Common myeloid progenitor, CD34-positive (primary cell): Measurements from ENCODE around the gene RMND5A.

Source experiments
- CTCF ChIA-PET: fragments of 350-600 bp; sonication (Branson Sonifier 250); formaldehyde crosslinking; loops from one replicate; lab custom pipeline; 2021; ENCODE audit warnings: antibody characterized with exemption; lab: Charles Lee
- POLR2A ChIA-PET: fragments of 350-600 bp; sonication (Branson Sonifier 250); formaldehyde crosslinking; loops from one replicate; lab custom pipeline; 2021; ENCODE audit warnings: antibody characterized with exemption; lab: Charles Lee
- DNase-seq, 3 donors: peaks; one replicate each; pipeline versions ENCODE4 v3.0.0 to v3.0.0-alpha.2; 2013
- H3K27ac ChIP-seq, 2 experiments: 1 replicate in 1 of 2; 2 replicates in 1 of 2; pipeline ENCODE4 v1.7.0; 2013; ENCODE audit warnings: inconsistent platforms in 2 of 2, low read length in 2 of 2, mild to moderate bottlenecking in 2 of 2, low read depth in 1 of 2, moderate library complexity in 1 of 2; ENCODE audit not compliant: severe bottlenecking in 2 of 2, insufficient read depth in 1 of 2, poor library complexity in 1 of 2
- H3K27me3 ChIP-seq, 5 experiments: replicated peaks in 2 of 5; 1 replicate in 3 of 5; 2 replicates in 2 of 5; pipeline versions ENCODE4 v1.6.1 to v1.7.0; 2013; ENCODE audit warnings: low read length in 4 of 5, mild to moderate bottlenecking in 2 of 5, moderate library complexity in 2 of 5, inconsistent platforms in 1 of 5; ENCODE audit not compliant: insufficient read depth in 5 of 5, control insufficient read depth in 4 of 5
- H3K36me3 ChIP-seq, 4 experiments: 1 replicate in 2 of 4; 2 replicates in 2 of 4; pipeline versions ENCODE4 v1.6.1 to v1.7.0; 2013; ENCODE audit warnings: low read length in 3 of 4, control low read depth in 1 of 4, mild to moderate bottlenecking in 1 of 4; ENCODE audit not compliant: control insufficient read depth in 4 of 4, insufficient read depth in 4 of 4
- H3K4me1 ChIP-seq, 4 experiments: 1 replicate in 3 of 4; 2 replicates in 1 of 4; pipeline versions ENCODE4 v1.6.1 to v1.7.1; 2013; ENCODE audit warnings: low read length in 3 of 4, mild to moderate bottlenecking in 3 of 4, control low read depth in 1 of 4, inconsistent platforms in 1 of 4, moderate library complexity in 1 of 4; ENCODE audit not compliant: control insufficient read depth in 4 of 4, insufficient read depth in 4 of 4; ENCODE audit errors: control extremely low read depth in 1 of 4
- H3K4me3 ChIP-seq, 7 experiments: 1 replicate in 4 of 7; 2 replicates in 3 of 7; pipeline versions ENCODE4 v1.5.1 to v1.7.0; 2013; ENCODE audit warnings: mild to moderate bottlenecking in 7 of 7, low read length in 6 of 7, moderate library complexity in 6 of 7, inconsistent platforms in 2 of 7, low read depth in 2 of 7, control low read depth in 1 of 7; ENCODE audit not compliant: insufficient read depth in 4 of 7, control insufficient read depth in 1 of 7; ENCODE audit errors: extremely low read depth in 1 of 7
- H3K9me3 ChIP-seq, 5 experiments: 1 replicate in 4 of 5; 2 replicates in 1 of 5; pipeline versions ENCODE4 v1.6.1 to v1.7.1; 2013; ENCODE audit warnings: low read length in 4 of 5, mild to moderate bottlenecking in 2 of 5, inconsistent platforms in 1 of 5, low read depth in 1 of 5, moderate library complexity in 1 of 5; ENCODE audit not compliant: control insufficient read depth in 4 of 5, insufficient read depth in 2 of 5; ENCODE audit errors: control extremely low read depth in 1 of 5
- WGBS: methylation state at CpG from one replicate; pipeline ENCODE4 v1.1.5; 2013; ENCODE audit not compliant: insufficient coverage; 5-methylcytosine and 5-hydroxymethylcytosine counted together

The RMND5A gene

DNA sequence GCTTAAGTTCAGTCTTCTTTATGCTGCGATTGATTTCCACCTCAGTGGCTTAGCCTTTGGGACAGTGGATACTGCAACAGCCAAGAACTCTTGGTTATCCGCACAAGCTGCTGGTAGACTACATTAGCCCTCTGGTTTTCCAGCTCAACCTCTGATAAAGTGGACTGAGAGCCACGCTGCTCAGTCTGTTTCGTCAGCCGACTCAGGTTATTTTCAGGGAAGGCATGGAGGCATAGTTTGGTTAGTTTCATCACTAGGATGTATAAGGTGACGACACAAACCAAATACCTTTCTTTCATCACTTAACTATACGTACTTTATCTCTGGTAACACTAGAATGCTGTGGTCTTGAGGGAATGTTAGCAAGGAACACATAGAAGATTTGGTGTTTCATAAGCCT is 56.4 kb downstream of the RMND5A start:
- H3K4me1 ChIP-seq, result no peaks in the 10 kb centered on the region
- no peaks in the 10 kb centered on the region for H3K9me3 ChIP-seq
- peaks cover 6 to 48% (median 27%) of the 10 kb centered on the region in 4 experiments for H3K36me3 ChIP-seq
- CTCF ChIA-PET, result interaction anchor here (1.2 to 1.4 kb wide), 2 partner anchors 10 to 12 kb away, joined by 3 to 5 read pairs; no protein-coding TSS in a partner anchor
- H3K27me3 ChIP-seq, result no peaks in the 10 kb centered on the region
- no peak overlapping the region for H3K27ac ChIP-seq
- POLR2A ChIA-PET, result no interaction called here
- no peak overlapping the region for H3K4me3 ChIP-seq
- no peak for DNase-seq
- WGBS, result 97% methylated on average over 3 of the region's 7 CpGs

DNA sequence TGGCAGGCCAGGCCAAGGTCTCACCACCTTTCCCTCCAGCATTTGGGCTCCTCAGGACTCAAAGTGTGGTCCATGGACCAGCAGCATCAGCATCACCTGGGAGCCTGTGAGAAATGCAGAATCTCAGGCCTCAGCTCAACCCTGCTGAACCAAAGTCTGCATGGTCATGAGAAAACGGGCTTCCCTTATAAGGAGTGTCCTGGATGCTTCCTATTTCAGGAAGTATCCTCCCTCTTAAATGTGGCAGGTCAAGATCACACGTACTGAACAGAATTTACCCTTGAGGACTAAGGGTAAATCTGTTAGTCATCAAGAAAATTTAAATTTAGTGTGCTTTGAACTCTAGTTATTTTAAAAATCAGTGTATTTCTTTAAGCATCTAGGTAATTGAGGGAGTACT is 58.9 kb downstream of the RMND5A start:
- Histone ChIP-seq H3K36me3 (peaks cover under 1 to 25% (median 16%) of the 10 kb centered on the region in 4 experiments), H3K4me3 (no peak overlapping the region), H3K9me3 (no peaks in the 10 kb centered on the region), H3K4me1 (no peaks in the 10 kb centered on the region), H3K27me3 (no peaks in the 10 kb centered on the region), H3K27ac (no peak overlapping the region)
- DNase-seq, result no peak
- 86% methylated on average over 1 of the region's 2 CpGs for WGBS
- ChIA-PET CTCF (no interaction called here), POLR2A (no interaction called here)

DNA sequence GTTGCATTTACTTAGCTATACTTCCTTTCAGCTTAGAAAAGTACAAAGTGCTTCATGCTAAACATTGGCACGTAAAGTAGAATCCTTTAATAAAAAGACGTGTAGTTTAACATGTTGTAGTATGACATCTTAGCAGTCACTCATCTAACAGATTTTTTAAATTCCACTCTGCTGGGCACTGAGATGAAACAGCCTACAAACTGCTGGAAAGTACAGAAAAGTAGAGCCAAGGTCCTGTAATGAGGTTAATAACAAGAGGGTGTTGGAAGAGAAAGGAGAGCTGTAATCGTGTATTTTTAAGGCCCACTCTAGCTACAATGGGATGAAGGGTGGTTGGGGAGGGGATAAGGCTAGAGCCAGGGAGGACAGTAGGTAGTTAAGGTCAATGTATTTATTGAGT is 59.9 kb downstream of the RMND5A start:
- WGBS, result 100% methylated on average over 1 of the region's 3 CpGs
- CTCF ChIA-PET, result interaction anchor here (1.3 to 2.2 kb wide), 3 partner anchors 10 to 27 kb away, joined by 3 to 11 read pairs (median 5); no protein-coding TSS in a partner anchor
- H3K36me3 ChIP-seq, result peaks cover 0 to 15% (median 9%) of the 10 kb centered on the region in 4 experiments
- no peak overlapping the region for H3K27ac ChIP-seq
- POLR2A ChIA-PET, result no interaction called here
- no peak overlapping the region for H3K4me3 ChIP-seq
- H3K4me1 ChIP-seq, result no peaks in the 10 kb centered on the region
- H3K27me3 ChIP-seq, result peaks cover 0 to 3% (median 0%) of the 10 kb centered on the region in 5 experiments
- DNase-seq, result no peak
- no peaks in the 10 kb centered on the region for H3K9me3 ChIP-seq

GRCh38 chr2:86781363-86781762 is 61.3 kb downstream of the RMND5A start:
- POLR2A ChIA-PET, result no interaction called here
- no peak overlapping the region for H3K27ac ChIP-seq
- H3K4me3 ChIP-seq, result no peak overlapping the region
- DNase-seq, result no peak
- H3K27me3 ChIP-seq, result peaks cover 0 to 4% (median 0%) of the 10 kb centered on the region in 5 experiments
- 62% methylated on average over 6 of the region's 9 CpGs for WGBS
- no peaks in the 10 kb centered on the region for H3K9me3 ChIP-seq
- H3K4me1 ChIP-seq, result no peaks in the 10 kb centered on the region
- H3K36me3 ChIP-seq, result peaks cover 0 to 8% (median 1%) of the 10 kb centered on the region in 4 experiments
- CTCF ChIA-PET, result interaction anchor here (0.9 to 2.2 kb wide), 3 partner anchors 14 to 28 kb away, joined by 3 to 11 read pairs (median 6); no protein-coding TSS in a partner anchor

DNA sequence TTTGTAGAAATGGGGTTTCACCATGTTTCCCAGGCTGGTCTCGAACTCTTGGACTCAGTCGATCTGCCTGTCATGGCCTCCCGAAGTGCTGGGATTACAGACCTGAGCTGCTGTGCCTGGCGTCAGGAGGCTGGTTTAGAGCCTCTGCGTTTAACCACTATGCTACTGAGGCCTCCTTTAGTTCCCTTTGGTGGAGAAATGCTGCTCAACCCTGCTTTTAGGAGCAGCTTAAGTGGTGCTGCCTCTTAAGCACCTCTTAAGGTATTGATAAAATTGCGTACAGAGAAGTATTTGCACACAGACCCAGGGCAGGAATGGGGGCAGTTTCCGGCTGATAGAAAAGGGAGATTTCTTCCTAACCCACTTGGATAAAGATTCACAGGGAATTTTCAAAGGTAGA is 62.7 kb downstream of the RMND5A start:
- Histone ChIP-seq H3K27ac (no peak overlapping the region), H3K4me3 (no peak overlapping the region), H3K4me1 (no peaks in the 10 kb centered on the region), H3K27me3 (peaks cover 0 to 7% (median 3%) of the 10 kb centered on the region in 5 experiments), H3K9me3 (no peaks in the 10 kb centered on the region), H3K36me3 (no peaks in the 10 kb centered on the region)
- CTCF ChIA-PET, result interaction anchor here (0.7 to 2.3 kb wide), 3 partner anchors 14 to 25 kb away, joined by 3 to 5 read pairs (median 3); no protein-coding TSS in a partner anchor
- WGBS, result 94% methylated on average over 5 of the region's 7 CpGs
- POLR2A ChIA-PET, result no interaction called here
- DNase-seq, result no peak

DNA sequence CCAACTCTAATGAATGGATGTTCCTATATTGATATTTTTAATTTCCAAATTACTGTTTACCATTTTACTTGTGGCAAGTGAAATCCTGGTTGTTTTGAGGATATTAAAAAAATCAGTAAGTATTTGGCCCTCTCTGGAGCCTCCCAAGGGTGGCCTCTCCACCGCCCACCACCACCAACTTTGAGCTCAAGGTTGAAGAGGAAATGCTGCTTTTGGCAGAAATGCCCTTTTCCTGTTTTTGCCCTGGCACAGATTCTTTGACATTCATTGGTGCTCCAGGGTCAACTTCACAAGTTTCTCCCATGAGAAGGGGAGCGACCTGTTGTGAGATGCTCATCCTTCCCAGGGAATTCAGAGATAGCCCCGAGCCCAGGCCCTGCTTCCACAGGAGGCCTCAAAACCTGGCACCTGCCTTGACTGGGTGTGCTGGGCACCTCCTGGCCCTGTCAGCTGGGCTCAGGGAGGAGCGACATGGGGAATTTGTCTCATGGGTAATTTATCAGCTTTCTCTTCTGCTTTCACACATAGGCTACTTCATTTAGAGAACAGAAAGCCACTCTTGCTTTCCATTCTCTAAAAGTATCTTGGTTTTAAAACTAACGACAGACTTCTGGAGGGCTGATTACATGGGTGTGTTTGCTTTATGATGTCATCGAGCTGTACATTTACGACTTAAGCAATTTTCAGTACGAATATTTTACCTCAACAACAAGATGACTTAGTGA is 63.7 kb downstream of the RMND5A start:
- POLR2A ChIA-PET, result no interaction called here
- no peaks in the 10 kb centered on the region for H3K36me3 ChIP-seq
- WGBS, result 83% methylated on average over 6 of the region's 8 CpGs
- no peak for DNase-seq
- H3K4me3 ChIP-seq, result no peak overlapping the region
- peaks cover 0 to 17% (median 11%) of the 10 kb centered on the region in 5 experiments for H3K27me3 ChIP-seq
- peaks cover 0 to 2% (median 0%) of the 10 kb centered on the region in 4 experiments for H3K4me1 ChIP-seq
- H3K27ac ChIP-seq, result no peak overlapping the region
- CTCF ChIA-PET, result interaction anchor here (0.6 to 2.3 kb wide), 2 partner anchors 15 to 24 kb away, joined by 4 to 5 read pairs; no protein-coding TSS in a partner anchor
- no peaks in the 10 kb centered on the region for H3K9me3 ChIP-seq

DNA sequence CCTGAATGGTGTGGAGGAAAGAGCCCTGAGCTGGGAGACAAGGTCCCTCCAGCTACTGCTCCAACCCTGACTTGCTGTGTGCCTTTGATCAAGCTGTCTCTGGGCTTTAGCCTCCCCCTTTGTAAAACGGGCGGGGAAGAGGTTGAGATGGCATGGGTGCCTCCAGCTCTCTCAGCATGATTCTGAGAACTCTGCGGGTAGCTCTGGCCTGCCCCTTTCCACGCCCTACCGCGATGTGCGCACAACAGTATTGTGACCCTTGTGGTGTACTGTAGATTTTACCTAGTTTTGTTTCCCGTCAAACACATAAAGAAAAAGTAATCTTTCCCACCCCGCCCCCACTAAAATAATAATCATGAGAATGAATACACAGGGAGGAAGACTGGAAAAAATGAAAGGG is 65.4 kb downstream of the RMND5A start:
- Histone ChIP-seq H3K36me3 (no peaks in the 10 kb centered on the region), H3K27ac (no peak overlapping the region), H3K27me3 (peaks cover 0 to 34% (median 22%) of the 10 kb centered on the region in 5 experiments), H3K9me3 (no peaks in the 10 kb centered on the region), H3K4me3 (no peak overlapping the region), H3K4me1 (peaks cover 0 to 15% (median 15%) of the 10 kb centered on the region in 4 experiments)
- no peak for DNase-seq
- POLR2A ChIA-PET, result no interaction called here
- WGBS, result 90% methylated on average over 2 of the region's 9 CpGs
- CTCF ChIA-PET, result interaction anchor here (0.9 to 2.0 kb wide), 3 partner anchors 9 to 267 kb away, joined by 3 to 7 read pairs (median 4); no protein-coding TSS in a partner anchor
